HG02970 (cell line): ENCODE results near the gene HTR3D.
A peak's percentile ranks its signal among the peaks of the same experiment; 100 is the strongest.
"Not testable (repeated sequence)": the region's sequence is repeated elsewhere in the genome, so short reads cannot be mapped to it uniquely, and the experiment has no call there.

ENCODE experiments used
- ATAC-seq: cut with Tn5 transposase; IDR thresholded peaks from one replicate; pipeline ENCODE4 v1.9.1; 2021; ENCODE audit warnings: mild to moderate bottlenecking, moderate library complexity, moderate number of reproducible peaks; ENCODE audit not compliant: unreplicated experiment, low FRiP score

HTR3D gene

DNA sequence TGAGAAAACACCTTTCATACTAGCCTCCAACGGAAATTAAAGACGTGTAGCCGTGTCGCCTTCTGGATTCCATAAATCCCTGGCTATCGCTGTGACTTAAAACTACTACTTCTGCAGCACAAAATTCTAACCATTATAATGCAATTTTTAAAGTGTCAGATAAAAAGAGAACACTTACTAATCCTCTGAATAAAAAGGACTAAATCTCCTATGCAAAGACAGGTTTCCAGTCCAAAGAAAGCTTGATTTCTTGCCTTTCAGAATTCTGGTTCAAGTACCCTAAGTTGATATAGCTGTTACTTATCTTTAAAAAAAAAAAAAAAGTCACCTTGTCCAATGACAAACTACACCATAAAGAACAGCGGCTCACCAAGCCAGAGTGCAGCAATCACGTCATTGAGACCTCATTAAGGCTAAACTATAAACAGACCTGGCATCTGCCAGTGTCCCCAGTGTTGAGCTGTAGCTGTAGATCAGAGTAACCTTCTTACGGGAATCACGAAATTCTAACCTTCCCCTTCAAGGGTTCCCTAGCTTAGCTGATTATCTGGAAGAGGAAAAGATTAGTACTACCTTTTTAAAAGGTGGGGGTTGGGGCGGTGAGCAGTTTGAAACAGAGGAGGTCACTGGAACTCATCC is 16.0 kb upstream of the HTR3D start:
- ATAC-seq, result no peak

DNA sequence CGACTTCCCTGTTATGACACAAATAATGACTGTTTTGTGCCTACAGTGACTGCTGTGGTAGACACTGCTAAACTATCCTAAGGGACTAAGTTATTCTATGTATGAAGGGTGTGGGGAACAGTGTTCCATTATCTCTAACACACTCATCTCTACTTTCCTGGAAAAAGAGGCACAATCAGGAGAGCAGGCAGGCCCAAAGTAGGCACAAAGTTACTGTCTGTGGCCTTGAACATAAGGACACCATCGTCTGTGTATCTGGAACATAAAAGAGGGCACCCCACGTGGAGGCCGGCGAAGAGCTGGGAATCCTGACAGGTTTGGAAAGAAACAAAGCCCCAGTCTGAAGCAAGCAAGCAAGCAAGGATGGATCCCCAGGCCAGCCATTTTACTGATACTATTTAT is 15.4 kb upstream of the HTR3D start:
- ATAC-seq, result no peak

DNA sequence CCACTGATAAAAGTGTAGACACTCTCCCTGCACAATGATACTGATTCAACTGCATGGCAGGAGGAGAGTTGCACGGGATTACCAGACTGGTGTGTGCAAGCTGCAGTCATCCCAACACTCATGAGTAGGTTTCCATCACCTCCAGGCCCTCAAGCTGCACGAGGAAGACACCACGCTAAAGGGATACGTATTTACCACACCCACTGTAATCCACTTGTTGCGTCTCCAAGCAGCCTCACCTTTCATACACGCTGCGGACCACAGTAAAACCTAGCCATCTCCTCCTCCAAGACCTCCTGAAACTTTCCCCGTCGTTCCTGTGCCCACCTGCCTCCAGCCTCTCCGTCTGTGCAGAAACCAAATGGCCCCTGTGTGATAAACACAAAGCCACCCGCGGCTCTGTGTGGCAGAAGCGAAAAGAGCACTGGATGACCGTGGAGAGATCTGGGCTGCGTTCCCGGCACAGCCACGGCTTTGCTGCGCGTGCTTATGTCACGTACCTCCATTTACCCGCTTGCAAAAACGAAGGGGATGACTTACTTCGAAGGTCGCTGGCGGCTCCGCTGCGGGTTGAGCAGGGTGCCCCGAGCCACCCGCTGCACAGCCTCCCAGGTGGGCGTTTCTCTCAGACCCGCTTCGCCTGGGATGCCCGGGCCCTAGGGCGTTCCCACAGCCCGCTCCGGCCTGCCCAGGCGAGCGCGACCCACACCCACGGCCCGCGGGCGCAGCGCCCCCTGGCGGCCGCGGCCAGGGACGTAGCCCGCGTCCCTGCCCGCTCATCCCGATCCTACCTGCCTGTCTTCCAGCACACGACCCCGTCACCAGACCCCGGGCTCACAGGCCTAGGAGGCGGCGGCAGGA is 14.5 kb upstream of the HTR3D start:
- ATAC-seq, result peak; percentile 72

DNA sequence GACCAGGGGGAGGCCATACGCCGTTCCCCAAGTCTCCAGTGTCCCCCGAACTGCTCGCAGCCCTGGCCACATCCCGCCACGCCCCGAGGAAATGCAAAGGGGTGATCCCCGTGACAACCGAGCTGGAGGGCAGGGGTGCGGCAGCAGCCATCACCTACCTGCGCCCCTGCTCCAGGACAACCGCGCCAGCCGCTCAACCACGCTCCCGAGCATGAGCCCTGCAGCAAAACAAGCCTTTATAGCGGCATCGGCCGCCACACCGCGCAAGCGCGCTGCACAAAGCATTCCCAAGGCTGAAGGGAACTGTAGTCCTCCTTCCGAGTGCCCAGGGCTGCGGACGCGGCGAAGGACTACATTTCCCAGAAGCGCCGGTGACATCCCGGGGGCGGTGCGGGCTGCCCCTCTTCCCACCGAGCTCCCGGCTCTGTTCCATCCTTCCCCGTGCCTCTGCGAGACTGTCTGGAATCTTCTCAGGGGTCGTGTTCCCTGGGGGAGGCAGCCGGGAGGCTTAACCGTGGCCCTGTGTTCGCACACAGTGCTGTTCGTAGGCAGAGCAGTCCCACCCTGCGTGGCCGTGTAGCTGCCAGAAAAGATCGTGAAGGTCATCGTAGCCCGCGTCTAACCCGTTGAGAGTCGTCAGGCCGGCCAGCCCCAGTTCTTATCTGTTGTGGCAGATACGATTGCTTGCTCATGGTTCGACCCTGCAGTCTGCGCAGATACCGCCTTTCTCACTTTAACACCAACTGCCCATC is 13.7 kb upstream of the HTR3D start, which contains the start of gene ABCC5:
ABCC5 (minus strand) TSS at position 213 of the 752 bp plus-strand sequence. CDS start 3,492 bp downstream, outside the sequence.
- ATAC-seq, result peak; percentile 93

DNA sequence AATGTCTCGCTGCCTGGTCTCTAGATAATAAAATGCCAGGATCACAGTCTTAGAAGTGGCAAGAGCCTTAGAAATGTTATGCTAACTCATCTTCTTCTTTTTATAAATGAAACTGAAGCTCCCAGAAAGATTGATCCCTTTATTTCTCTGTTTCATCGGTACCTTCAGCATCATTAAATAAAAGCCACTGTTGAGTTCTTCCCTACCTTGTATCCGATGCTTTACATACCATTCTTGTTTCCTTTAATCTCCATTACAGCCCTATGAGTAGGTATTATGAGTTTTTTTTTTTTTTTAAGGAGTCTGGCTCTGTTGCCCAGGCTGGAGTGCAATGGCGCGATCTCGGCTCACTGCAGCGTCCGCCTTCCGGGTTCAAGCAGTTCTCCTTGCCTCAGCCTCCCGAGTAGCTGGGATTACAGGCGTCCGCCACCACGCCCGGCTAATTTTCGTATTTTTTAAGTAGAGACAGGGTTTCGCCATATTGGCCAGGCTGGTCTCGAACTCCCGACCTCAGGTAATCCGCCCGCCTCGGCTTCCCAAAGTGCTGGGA is 13.0 kb upstream of the HTR3D start:
- no peak for ATAC-seq

DNA sequence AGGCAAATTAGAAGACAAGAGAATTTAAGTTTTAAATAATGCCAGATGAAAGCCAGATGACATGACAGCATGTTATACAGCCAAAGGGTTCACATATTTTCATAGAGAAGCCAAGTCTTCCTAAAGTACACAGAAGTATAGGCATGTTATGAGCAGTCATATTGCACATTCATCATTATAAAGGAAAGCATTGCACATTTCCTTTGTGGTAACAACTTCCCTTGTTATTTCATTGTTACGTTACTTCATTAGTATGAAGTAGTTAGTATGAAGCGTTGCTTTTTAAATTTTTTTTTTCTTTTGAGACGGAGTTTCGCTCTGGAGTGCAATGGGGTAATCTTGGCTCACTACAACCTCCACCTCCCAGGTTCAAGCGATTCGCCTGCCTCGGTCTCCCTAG is 9.2 kb upstream of the HTR3D start:
- ATAC-seq, result no peak

DNA sequence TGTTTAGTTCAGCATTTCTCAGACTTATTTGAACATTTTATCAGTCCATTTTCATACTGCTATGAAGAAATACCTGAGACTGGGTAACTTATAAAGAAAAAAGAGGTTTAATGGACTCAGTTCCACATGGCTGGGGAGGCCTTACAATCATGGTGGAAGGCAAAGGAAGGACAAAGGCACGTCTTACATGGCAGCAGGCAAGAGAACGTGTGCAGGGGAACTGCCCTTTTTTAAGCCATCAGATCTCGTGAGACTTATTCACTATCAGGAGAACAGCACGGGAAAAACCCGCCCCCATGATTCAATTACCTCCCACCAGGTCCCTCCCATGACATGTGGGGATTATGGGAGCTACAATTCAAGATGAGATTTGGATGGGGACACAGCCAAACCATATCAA is 6.3 kb upstream of the HTR3D start:
- ATAC-seq, result not testable (repeated sequence)

DNA sequence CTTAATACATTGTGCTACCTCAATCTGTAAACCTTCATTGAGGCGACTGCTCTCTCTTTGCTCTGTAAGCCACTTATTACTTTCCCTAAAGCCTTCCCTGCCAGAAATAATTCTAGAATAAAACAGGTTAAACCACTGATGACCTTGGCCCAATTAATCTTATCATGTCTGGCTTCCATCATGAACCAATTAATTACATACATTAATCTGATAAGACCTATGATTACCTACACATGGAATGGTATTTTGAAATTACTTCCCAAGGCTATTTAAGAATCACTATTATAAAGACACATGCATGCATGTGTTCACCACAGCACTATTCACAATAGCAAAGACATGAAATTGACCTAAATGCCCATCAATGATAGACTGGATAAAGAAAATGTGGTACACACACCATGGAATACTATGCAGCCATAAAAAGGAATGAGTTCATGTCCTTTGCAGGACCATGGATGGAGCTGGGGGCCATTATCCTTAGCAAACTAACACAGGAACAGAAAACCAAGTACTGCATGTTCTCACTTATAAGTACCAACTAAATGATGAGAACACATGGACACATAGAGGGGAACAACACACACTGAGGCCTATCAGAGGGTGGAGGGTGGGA is 3.2 kb upstream of the HTR3D start:
- not testable (repeated sequence) for ATAC-seq

DNA sequence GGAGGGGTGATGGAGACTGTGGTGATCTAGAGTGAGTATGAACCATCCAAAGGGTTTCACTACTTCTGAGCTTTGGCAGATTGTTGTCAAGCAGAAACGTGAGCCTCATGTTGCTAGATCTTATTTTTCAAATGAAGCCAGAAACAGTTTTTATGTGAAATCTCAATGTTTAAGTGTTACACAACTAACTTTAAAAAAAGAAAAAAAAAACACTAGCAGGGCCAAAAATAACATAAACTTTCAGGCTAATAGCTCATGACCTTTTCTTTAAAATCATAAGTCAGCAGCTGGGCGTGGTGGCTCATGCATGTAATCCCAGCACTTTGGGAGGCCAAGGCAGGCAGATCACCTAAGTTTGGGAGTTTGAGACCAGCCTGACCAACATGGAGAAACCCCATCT is 2.1 kb upstream of the HTR3D start:
- no peak for ATAC-seq

DNA sequence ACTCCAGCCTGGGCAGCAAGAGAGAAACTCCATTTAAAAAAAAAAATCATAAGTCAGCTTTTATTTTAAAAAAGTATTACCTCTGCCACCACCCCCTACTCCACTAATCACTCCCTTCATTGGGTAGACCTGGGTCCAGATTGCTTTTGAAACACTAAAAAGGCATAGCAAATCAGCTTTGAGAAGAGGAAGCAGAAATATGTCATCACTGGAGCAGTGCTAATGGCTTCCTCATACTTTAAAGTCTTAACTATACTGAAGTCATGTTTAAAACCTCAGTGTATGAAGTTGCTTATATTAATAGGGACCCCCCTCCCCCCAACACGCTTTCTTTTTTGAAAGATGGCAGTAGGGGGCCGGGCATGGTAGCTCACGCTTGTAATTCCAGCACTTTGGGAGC is 1.0 kb upstream of the HTR3D start:
- ATAC-seq, result no peak

DNA sequence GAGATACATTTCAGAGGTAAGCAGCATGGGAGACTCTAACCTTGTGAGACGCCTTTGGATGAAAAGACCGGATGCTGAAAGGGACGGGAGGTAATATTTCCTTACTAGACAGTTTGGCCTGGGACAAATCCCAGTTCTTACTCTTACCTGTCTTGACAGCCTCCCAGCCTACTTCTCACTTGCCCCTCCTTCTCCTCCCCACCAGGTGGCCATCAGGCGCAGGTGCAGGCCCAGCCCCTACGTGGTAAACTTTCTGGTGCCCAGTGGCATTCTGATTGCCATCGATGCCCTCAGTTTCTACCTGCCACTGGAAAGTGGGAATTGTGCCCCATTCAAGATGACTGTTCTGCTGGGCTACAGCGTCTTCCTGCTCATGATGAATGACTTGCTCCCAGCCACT is 6.3 kb downstream of the HTR3D start:
- no peak for ATAC-seq

DNA sequence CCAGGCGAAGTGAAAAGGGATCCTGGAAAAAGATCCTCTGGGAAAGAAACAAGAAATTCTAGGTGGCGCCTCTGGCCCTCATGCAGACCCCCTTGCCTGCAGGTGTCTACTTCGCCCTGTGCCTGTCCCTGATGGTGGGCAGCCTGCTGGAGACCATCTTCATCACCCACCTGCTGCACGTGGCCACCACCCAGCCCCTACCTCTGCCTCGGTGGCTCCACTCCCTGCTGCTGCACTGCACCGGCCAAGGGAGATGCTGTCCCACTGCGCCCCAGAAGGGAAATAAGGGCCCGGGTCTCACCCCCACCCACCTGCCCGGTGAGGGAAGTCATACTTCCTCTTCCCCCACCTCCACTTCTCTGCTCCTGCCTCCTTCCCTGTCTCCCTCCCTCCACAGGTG is 6.8 kb downstream of the HTR3D start:
- ATAC-seq, result not testable (repeated sequence)

DNA sequence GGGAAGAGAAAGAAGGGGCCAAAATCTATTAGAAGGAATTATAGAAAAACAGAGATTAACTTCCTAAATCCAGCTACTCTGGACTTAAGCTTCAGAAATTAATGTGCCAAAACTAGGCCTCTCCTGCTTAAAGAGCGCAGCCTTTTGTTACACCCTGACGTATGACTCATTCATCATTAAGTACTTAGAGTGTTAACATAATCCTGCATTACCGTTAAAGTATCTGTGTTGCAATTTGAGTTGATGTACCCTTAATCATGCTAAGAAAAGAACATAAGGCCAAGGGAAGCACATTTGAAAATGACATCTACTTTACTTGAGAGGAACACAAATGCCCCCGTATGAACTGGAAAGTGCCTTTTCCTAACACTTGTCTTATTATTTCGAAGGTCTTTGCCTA is 7.9 kb downstream of the HTR3D start:
- no peak for ATAC-seq

DNA sequence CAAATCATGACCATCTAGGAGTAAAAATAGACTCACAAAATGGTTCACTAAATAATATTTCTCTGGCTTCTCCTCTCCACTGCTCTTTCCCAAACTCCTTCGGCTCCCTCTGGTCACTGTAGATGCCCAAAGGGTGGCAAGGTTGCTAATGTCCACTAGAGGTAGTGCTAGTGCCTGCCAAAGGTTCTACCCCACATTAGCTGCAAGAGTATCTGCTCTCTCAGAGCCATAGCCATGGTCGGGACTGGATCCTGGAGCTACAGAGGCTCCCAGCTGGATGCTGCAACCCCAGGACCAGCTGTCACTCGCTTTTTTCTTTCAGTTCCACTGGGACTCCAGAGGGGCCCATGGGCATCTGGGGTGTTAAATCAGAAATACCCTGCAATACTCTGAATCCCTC is 8.5 kb downstream of the HTR3D start:
- no peak for ATAC-seq

DNA sequence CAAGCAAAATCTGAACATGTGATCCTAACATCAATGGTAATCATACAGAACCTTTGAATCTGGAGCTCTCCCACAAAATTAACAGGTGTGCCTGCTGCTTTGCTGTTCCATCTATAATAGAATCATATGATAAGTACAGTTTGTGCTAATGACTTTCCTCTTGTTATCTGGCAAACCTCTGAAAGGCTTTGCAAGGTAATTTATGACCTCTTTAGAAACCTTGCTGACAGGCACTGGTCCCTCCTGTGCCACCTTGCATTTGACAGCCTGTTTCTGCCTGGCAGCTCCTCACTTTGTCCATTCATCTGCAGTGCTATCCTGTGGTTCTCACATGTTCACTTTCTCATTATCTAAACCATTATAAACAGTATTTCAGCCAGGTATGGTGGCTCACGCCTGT is 11.1 kb downstream of the HTR3D start:
- no peak for ATAC-seq

DNA sequence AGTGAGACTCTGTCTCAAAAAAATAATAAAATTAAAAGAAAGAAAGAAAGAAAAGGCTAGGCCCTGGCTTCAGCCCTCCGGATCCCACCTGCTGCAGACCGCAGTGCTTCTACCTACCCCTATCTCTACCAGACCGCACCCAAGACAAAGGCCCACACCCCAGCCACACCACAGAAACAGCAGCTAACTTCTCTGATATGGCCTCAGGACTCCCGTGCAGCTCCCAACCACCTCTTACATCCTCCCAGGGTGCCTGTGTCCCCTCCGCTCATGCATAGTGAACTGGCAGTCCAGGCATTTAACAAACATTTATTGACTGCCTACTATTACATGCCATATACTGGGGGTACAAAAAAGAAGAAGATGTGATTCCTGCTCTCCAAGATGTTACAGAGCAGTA is 14.5 kb downstream of the HTR3D start:
- ATAC-seq, result no peak

DNA sequence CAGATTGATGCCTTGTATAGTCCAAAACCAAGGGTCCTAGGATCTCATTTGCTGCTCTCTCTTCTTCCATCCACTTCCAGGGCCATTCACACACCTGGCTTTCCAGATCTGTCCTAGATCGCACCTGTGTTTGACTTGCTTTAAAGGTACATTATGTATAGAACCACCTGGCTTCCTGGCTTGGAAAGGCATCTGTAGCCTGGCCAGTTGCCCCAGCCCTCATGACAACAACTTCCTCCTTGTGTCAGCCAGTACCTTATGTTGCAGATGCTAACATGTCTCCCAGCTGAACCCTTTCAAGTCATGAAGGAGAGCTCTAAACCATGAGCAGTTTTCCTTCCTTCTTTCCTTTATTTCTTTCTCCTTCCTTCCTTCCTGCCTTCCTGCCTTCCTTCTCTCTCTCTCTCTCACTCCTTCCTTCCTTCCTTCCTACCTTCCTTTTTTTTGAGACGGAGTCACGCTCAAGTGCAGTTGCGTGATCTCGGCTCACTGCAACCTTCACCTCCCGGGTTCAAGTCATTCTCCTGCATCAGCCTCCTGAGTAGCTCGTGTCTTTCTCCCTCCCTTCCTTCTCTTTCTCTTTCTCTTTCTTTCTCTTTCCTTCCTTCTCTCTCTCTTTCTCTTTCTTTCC is 18.8 kb downstream of the HTR3D start:
- ATAC-seq, result no peak

DNA sequence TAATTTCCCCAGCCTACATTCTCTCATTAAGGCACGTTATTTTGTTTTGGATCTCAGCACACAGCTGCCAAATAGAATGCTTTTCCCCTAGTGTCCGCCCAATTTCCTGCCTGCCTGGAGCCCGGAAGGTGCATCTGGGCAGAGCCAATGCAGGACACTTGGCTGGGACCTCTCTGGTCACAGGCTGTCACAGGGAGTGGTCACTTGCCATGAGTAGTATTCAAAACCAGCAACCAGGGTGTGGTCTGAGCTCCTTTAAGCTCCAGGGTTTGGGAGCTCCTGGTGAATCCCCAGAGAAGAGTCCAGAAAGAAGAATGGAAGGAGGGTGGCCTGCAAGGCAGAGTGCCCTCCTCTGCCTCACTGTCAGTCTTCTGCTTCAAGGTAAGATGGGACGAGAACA is 21.2 kb downstream of the HTR3D start, which contains the start of gene HTR3C:
HTR3C (plus strand) TSS at position 281 of the 400 bp plus-strand sequence; CDS start at position 315, 34 bp downstream.
- ATAC-seq, result no peak

DNA sequence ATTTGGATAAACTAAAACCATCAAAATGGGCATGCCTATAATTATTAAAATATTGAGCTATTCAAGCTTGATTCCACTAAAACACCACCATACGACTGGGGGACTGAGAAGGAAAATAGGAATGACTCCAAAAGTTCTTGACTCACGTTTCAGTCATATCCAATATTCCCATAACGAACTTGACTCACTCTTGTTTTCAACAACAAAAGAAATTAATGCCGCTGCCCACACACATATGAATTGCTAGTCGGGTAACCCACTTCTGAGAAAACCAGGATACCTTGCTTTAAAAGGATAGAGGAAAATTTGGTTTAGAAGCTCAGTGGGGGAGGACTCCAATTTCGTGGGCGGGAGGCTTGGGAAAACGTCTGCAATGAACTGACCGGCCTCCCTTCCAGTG is 26.5 kb downstream of the HTR3D start:
- ATAC-seq, result no peak

DNA sequence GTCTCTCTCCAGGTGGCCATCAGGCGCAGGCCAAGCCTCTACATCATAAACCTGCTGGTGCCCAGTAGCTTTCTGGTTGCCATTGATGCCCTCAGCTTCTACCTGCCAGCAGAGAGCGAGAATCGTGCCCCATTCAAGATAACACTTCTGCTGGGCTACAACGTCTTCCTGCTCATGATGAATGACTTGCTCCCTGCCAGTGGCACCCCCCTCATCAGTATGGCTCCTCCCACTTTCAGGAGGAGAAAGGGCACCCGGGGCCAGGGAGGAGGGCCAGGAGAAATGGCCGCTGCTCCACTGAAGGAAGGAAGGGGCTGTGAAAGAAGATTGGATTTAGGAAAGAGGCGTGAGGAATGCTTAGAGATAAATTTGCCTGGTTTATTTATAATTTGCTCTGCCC is 27.9 kb downstream of the HTR3D start:
- ATAC-seq, result no peak
